Activated T-cell treated with anti-CD3 and anti-CD28 coated beads for 24 hours (primary cell): ENCODE measurements around the gene CCDC182.

Experiments used
- DNase-seq: peaks from one replicate; pipeline ENCODE4 v3.0.0-alpha.2; 2020; ENCODE audit warnings: low read depth

CCDC182 gene

GRCh38 chr17:57726838-57727237 is 18.3 kb downstream of the CCDC182 start:
- DNase-seq: no peak

GRCh38 chr17:57726213-57726790 is 18.8 kb downstream of the CCDC182 start:
- DNase-seq: no peak

- no peak for DNase-seq
Observed at GRCh38 chr17:57724729-57725125, 20.4 kb downstream of the CCDC182 start.

GRCh38 chr17:57724026-57724728 is 20.9 kb downstream of the CCDC182 start:
- no peak for DNase-seq

- DNase-seq: no peak
Observed at GRCh38 chr17:57723427-57724025, 21.6 kb downstream of the CCDC182 start.

GRCh38 chr17:57722704-57723043 is 22.4 kb downstream of the CCDC182 start:
- DNase-seq: no peak

- no peak for DNase-seq
Observed at GRCh38 chr17:57721967-57722703, 23.0 kb downstream of the CCDC182 start.

GRCh38 chr17:57720386-57721035 is 24.6 kb downstream of the CCDC182 start:
- DNase-seq: no peak

- DNase-seq: no peak
Observed at GRCh38 chr17:57718878-57719277, 26.2 kb downstream of the CCDC182 start.

GRCh38 chr17:57715981-57716380 is 29.1 kb downstream of the CCDC182 start:
- no peak for DNase-seq

GRCh38 chr17:57714665-57715180 is 30.4 kb downstream of the CCDC182 start:
- no peak for DNase-seq

GRCh38 chr17:57713140-57713539 is 32.0 kb downstream of the CCDC182 start:
- no peak for DNase-seq

- DNase-seq: no peak
Observed at GRCh38 chr17:57708410-57708809, 36.7 kb downstream of the CCDC182 start.

- no peak for DNase-seq
Observed at GRCh38 chr17:57707892-57708291, 37.2 kb downstream of the CCDC182 start.

GRCh38 chr17:57706761-57707160 is 38.3 kb downstream of the CCDC182 start:
- no peak for DNase-seq

- no peak for DNase-seq
Observed at GRCh38 chr17:57705921-57706695, 39.0 kb downstream of the CCDC182 start.

- no peak for DNase-seq
Observed at GRCh38 chr17:57704448-57704847, 40.7 kb downstream of the CCDC182 start.

GRCh38 chr17:57703273-57703672 is 41.8 kb downstream of the CCDC182 start:
- no peak for DNase-seq

- no peak for DNase-seq
Observed at GRCh38 chr17:57701124-57701523, 44.0 kb downstream of the CCDC182 start.

- no peak for DNase-seq
Observed at GRCh38 chr17:57699751-57700219, 45.3 kb downstream of the CCDC182 start.
